ENCODE data around the gene DGKB.

GRCh38 chr7:14685167-14685566 is 217.4 kb downstream of the DGKB start:
- TF ChIP-seq CTCF (IDR thresholded peaks at IDR 0.05) (no peak), EP300 (IDR thresholded peaks at IDR 0.05) (no peak), POLR2A (IDR thresholded peaks at IDR 0.05) (no peak), POLR2AphosphoS5 (IDR thresholded peaks at IDR 0.05) (no peak)

Data from sigmoid colon (tissue), 4 donors.